GM15510 (cell line): ENCODE results near the gene NACC1.

Experiments used
- POLR2A ChIP-seq: IDR thresholded peaks from 3 replicates; pipeline ENCODE4 v1.6.1; 2011; ENCODE audit warnings: borderline replicate concordance; ENCODE audit not compliant: insufficient read length; ENCODE audit errors: extremely low read depth

The NACC1 gene

GRCh38 chr19:13134626-13135025 is 16.6 kb downstream of the NACC1 start:
- no peak for TF ChIP-seq POLR2A

- TF ChIP-seq POLR2A: no peak
Observed at GRCh38 chr19:13135068-13136062, 17.3 kb downstream of the NACC1 start.

- TF ChIP-seq POLR2A: no peak
Observed at GRCh38 chr19:13137290-13137794, 19.3 kb downstream of the NACC1 start.

- TF ChIP-seq POLR2A: no peak
Observed at GRCh38 chr19:13138171-13138915, 20.3 kb downstream of the NACC1 start.

GRCh38 chr19:13138916-13139198 is 20.8 kb downstream of the NACC1 start:
- no peak for TF ChIP-seq POLR2A

- TF ChIP-seq POLR2A: no peak
Observed at GRCh38 chr19:13139633-13140311, 21.7 kb downstream of the NACC1 start.

- TF ChIP-seq POLR2A: no peak
Observed at GRCh38 chr19:13146763-13147563, 28.9 kb downstream of the NACC1 start.

- no peak for TF ChIP-seq POLR2A
Observed at GRCh38 chr19:13149628-13150186, 31.6 kb downstream of the NACC1 start.

GRCh38 chr19:13150187-13150930 is 32.3 kb downstream of the NACC1 start, which contains the start of the genes IER2 and STX10:
TSS of gene IER2 (plus strand) at chr19:13150411. CDS start at chr19:13153187, 2,776 bp downstream.
TSS of gene STX10 (minus strand) at chr19:13150375. CDS start at chr19:13150173, 202 bp downstream.
- peak; percentile 44 for TF ChIP-seq POLR2A

GRCh38 chr19:13150931-13151604 is 33.0 kb downstream of the NACC1 start:
- no peak for TF ChIP-seq POLR2A

GRCh38 chr19:13151605-13152355 is 33.7 kb downstream of the NACC1 start:
- peak; percentile 56 for TF ChIP-seq POLR2A
